HFF-Myc (cell line): Measurements from ENCODE around the gene MGAT1.
"Not testable (repeated sequence)": the region's sequence is repeated elsewhere in the genome, so short reads cannot be mapped to it uniquely, and the experiment has no call there.

Source experiments
- DNase-seq: peaks from one replicate; pipeline ENCODE4 v3.0.0-alpha.2; 2011; ENCODE audit warnings: low read depth; ENCODE audit errors: extremely low read depth
- H3K4me3 ChIP-seq: replicated peaks from 2 replicates; pipeline ENCODE4 v1.5.1; 2011; ENCODE audit warnings: low read depth, mild to moderate bottlenecking, control low read depth, low read length
- CTCF ChIP-seq: IDR thresholded peaks from 2 replicates; pipeline ENCODE4 v1.5.1; 2012; ENCODE audit warnings: mild to moderate bottlenecking, low read depth, low read length, control low read depth; ENCODE audit errors: missing control alignments

MGAT1 gene

GRCh38 chr5:180784497-180785097, 18.0 kb downstream of the MGAT1 start:
- TF ChIP-seq CTCF: peak; percentile 78
- DNase-seq: peak; percentile 58
- H3K4me3 ChIP-seq: no peak overlapping the region

- H3K4me3 ChIP-seq: no peak overlapping the region
- no peak for DNase-seq
- no peak for TF ChIP-seq CTCF
Observed at GRCh38 chr5:180783340-180784052, 19.1 kb downstream of the MGAT1 start.

GRCh38 chr5:180782748-180783147, 19.9 kb downstream of the MGAT1 start:
- TF ChIP-seq CTCF: no peak
- no peak overlapping the region for H3K4me3 ChIP-seq
- no peak for DNase-seq

- not testable (repeated sequence) for DNase-seq
Observed at GRCh38 chr5:180781900-180782326, 20.7 kb downstream of the MGAT1 start.

GRCh38 chr5:180779985-180780610, 22.5 kb downstream of the MGAT1 start:
- no peak for TF ChIP-seq CTCF
- DNase-seq: no peak
- H3K4me3 ChIP-seq: no peak overlapping the region

More at GRCh38 chr5:180781900-180782326, 20.7 kb downstream of the MGAT1 start:
- H3K4me3 ChIP-seq: not testable (repeated sequence)

DNA sequence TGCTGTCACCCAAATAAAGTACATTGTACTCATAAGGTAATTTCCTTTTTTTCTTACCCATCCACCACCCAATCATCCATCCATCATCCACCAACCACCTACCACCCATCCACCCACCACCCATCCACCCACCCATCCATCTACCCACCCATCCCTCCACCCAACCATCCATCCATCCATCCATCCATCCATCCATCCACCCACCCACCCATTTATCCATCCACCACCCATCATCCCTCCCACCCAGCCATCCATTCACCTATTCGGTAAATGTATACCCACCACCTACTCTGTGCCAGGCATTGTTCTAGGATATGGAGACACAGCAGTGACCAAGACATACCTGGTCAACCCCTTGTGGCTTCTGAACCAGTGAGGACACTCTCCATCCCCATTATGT, 25.1 kb downstream of the MGAT1 start:
- no peak for TF ChIP-seq CTCF
- no peak for DNase-seq
- H3K4me3 ChIP-seq: no peak overlapping the region

- no peak for DNase-seq
- no peak overlapping the region for H3K4me3 ChIP-seq
- no peak for TF ChIP-seq CTCF
Observed at GRCh38 chr5:180776376-180776775, 26.2 kb downstream of the MGAT1 start.
